IPS-20b (cell line): ENCODE results near the gene MTRR.

ENCODE experiments used
- H3K27ac ChIP-seq: one replicate; pipeline ENCODE4 v1.5.1; 2013; ENCODE audit warnings: low read length
- H3K27me3 ChIP-seq: 2 replicates; pipeline ENCODE4 v1.6.1; 2013; ENCODE audit warnings: mild to moderate bottlenecking, low read length, inconsistent platforms; ENCODE audit not compliant: insufficient read depth
- H3K36me3 ChIP-seq: 2 replicates; pipeline ENCODE4 v1.6.1; 2013; ENCODE audit warnings: low read depth, mild to moderate bottlenecking, inconsistent platforms, low read length, moderate library complexity; ENCODE audit not compliant: insufficient read depth
- H3K4me1 ChIP-seq: 2 replicates; pipeline ENCODE4 v1.6.1; 2013; ENCODE audit warnings: mild to moderate bottlenecking, control low read depth, inconsistent platforms, low read length, moderate library complexity; ENCODE audit not compliant: insufficient read depth
- H3K4me3 ChIP-seq: 2 replicates; pipeline ENCODE4 v1.5.1; 2013; ENCODE audit warnings: mild to moderate bottlenecking, low read length, inconsistent platforms
- H3K9ac ChIP-seq: 2 replicates; pipeline ENCODE4 v1.6.1; 2013; ENCODE audit warnings: low read depth, mild to moderate bottlenecking, inconsistent platforms, low read length, moderate library complexity
- H3K9me3 ChIP-seq: 2 replicates; pipeline ENCODE4 v1.6.1; 2013; ENCODE audit warnings: mild to moderate bottlenecking, low read depth, low read length, inconsistent platforms; ENCODE audit not compliant: insufficient read depth

MTRR gene

GRCh38 chr5:7868773-7869473 lies at the start of gene MTRR, which contains the start of gene FASTKD3:
Gene MTRR (plus strand): TSS chr5:7869148. CDS start chr5:7870795, 1,647 bp downstream.
Gene FASTKD3 (minus strand): TSS chr5:7869031. CDS start chr5:7868083, 948 bp downstream.
- Histone ChIP-seq H3K36me3 (peaks cover 50% of the 10 kb centered on the region), H3K4me3 (peak within 1 kb of the TSS; percentile 78), H3K27me3 (no peaks in the 10 kb centered on the region), H3K9me3 (no peaks in the 10 kb centered on the region), H3K9ac (peak within 1 kb of the TSS; percentile 82; the same call in 1 of the 2 replicates), H3K27ac (no peak within 1 kb of the TSS), H3K4me1 (no peaks in the 10 kb centered on the region)

GRCh38 chr5:7822449-7822848 lies 46.5 kb upstream of the MTRR start:
- Histone ChIP-seq H3K27ac (no peak overlapping the region), H3K9me3 (no peaks in the 10 kb centered on the region), H3K36me3 (peaks cover 37% of the 10 kb centered on the region), H3K9ac (no peak overlapping the region), H3K27me3 (no peaks in the 10 kb centered on the region), H3K4me3 (no peak overlapping the region), H3K4me1 (no peaks in the 10 kb centered on the region)

GRCh38 chr5:7823594-7823993 lies 45.4 kb upstream of the MTRR start:
- Histone ChIP-seq H3K27me3 (no peaks in the 10 kb centered on the region), H3K9ac (no peak overlapping the region), H3K36me3 (peaks cover 37% of the 10 kb centered on the region), H3K4me3 (no peak overlapping the region), H3K27ac (no peak overlapping the region), H3K9me3 (no peaks in the 10 kb centered on the region), H3K4me1 (no peaks in the 10 kb centered on the region)

GRCh38 chr5:7824995-7825394 lies 44.0 kb upstream of the MTRR start:
- Histone ChIP-seq H3K4me3 (no peak overlapping the region), H3K27me3 (no peaks in the 10 kb centered on the region), H3K36me3 (peaks cover 27% of the 10 kb centered on the region), H3K9me3 (no peaks in the 10 kb centered on the region), H3K27ac (no peak overlapping the region), H3K4me1 (no peaks in the 10 kb centered on the region), H3K9ac (no peak overlapping the region)

- Histone ChIP-seq H3K36me3 (peaks cover 26% of the 10 kb centered on the region), H3K27me3 (no peaks in the 10 kb centered on the region), H3K4me3 (no peak overlapping the region), H3K9me3 (no peaks in the 10 kb centered on the region), H3K4me1 (no peaks in the 10 kb centered on the region), H3K27ac (no peak overlapping the region), H3K9ac (no peak overlapping the region)
These were observed 43.3 kb upstream of the MTRR start for GRCh38 chr5:7825630-7826029.

- H3K4me3 ChIP-seq, result no peak overlapping the region
- H3K4me1 ChIP-seq, result no peaks in the 10 kb centered on the region
- no peaks in the 10 kb centered on the region for H3K27me3 ChIP-seq
- no peak overlapping the region for H3K27ac ChIP-seq
- H3K9ac ChIP-seq, result no peak overlapping the region
- H3K9me3 ChIP-seq, result no peaks in the 10 kb centered on the region
- peaks cover 13% of the 10 kb centered on the region for H3K36me3 ChIP-seq
These were observed 41.3 kb upstream of the MTRR start for GRCh38 chr5:7827610-7828009.

- Histone ChIP-seq H3K27ac (no peak overlapping the region), H3K27me3 (no peaks in the 10 kb centered on the region), H3K4me1 (no peaks in the 10 kb centered on the region), H3K9ac (no peak overlapping the region), H3K36me3 (peaks cover 13% of the 10 kb centered on the region), H3K9me3 (no peaks in the 10 kb centered on the region), H3K4me3 (no peak overlapping the region)
These were observed 40.7 kb upstream of the MTRR start for GRCh38 chr5:7828269-7828668.

GRCh38 chr5:7834982-7835381 lies 34.0 kb upstream of the MTRR start:
- H3K9me3 ChIP-seq, result no peaks in the 10 kb centered on the region
- H3K4me1 ChIP-seq, result no peaks in the 10 kb centered on the region
- no peaks in the 10 kb centered on the region for H3K36me3 ChIP-seq
- no peak overlapping the region for H3K9ac ChIP-seq
- H3K4me3 ChIP-seq, result no peak overlapping the region
- H3K27ac ChIP-seq, result no peak overlapping the region
- no peaks in the 10 kb centered on the region for H3K27me3 ChIP-seq

GRCh38 chr5:7837403-7837802 lies 31.5 kb upstream of the MTRR start:
- H3K9me3 ChIP-seq, result no peaks in the 10 kb centered on the region
- no peak overlapping the region for H3K9ac ChIP-seq
- H3K27ac ChIP-seq, result no peak overlapping the region
- no peaks in the 10 kb centered on the region for H3K4me1 ChIP-seq
- H3K4me3 ChIP-seq, result no peak overlapping the region
- H3K36me3 ChIP-seq, result no peaks in the 10 kb centered on the region
- H3K27me3 ChIP-seq, result no peaks in the 10 kb centered on the region

- Histone ChIP-seq H3K4me1 (no peaks in the 10 kb centered on the region), H3K27me3 (peaks cover under 1% of the 10 kb centered on the region; the same call in 1 of the 2 replicates), H3K36me3 (no peaks in the 10 kb centered on the region), H3K9me3 (no peaks in the 10 kb centered on the region), H3K9ac (no peak overlapping the region), H3K4me3 (no peak overlapping the region), H3K27ac (no peak overlapping the region)
These were observed 26.4 kb upstream of the MTRR start for GRCh38 chr5:7842531-7842930.

GRCh38 chr5:7844901-7845300 lies 24.0 kb upstream of the MTRR start:
- no peak overlapping the region for H3K27ac ChIP-seq
- H3K4me3 ChIP-seq, result no peak overlapping the region
- no peaks in the 10 kb centered on the region for H3K9me3 ChIP-seq
- no peak overlapping the region for H3K9ac ChIP-seq
- no peaks in the 10 kb centered on the region for H3K4me1 ChIP-seq
- peaks cover 22% of the 10 kb centered on the region for H3K27me3 ChIP-seq
- H3K36me3 ChIP-seq, result no peaks in the 10 kb centered on the region

GRCh38 chr5:7845557-7845956 lies 23.4 kb upstream of the MTRR start:
- Histone ChIP-seq H3K9ac (no peak overlapping the region), H3K4me3 (no peak overlapping the region), H3K27ac (no peak overlapping the region), H3K9me3 (no peaks in the 10 kb centered on the region), H3K36me3 (no peaks in the 10 kb centered on the region), H3K4me1 (no peaks in the 10 kb centered on the region), H3K27me3 (peaks cover 22% of the 10 kb centered on the region)
